TTC549 (cell line): ENCODE measurements around the gene OVCA2.

ENCODE experiments used
- FAIRE-seq: peaks from 2 replicates; lab custom pipeline; 2012; peaks lifted over from hg19 to GRCh38; lab: Jason Lieb, UNC

The OVCA2 gene

GRCh38 chr17:2087597-2088211 is 45.9 kb downstream of the OVCA2 start:
- FAIRE-seq, result no peak

GRCh38 chr17:2089021-2089422 is 47.2 kb downstream of the OVCA2 start:
- FAIRE-seq, result no peak

- FAIRE-seq, result no peak
Observed at GRCh38 chr17:2090210-2090641, 48.4 kb downstream of the OVCA2 start.

- FAIRE-seq, result no peak
Observed at GRCh38 chr17:2090804-2091534, 49.1 kb downstream of the OVCA2 start.

GRCh38 chr17:2092253-2092652 is 50.4 kb downstream of the OVCA2 start:
- no peak for FAIRE-seq
